Left lung (tissue), 10 donors: Measurements from ENCODE around the gene TASOR2. TPM values are rescaled to one million over a fixed set of nuclear protein-coding genes. Genes with fewer than 3 reads are reported as not detected.

ENCODE experiments used
- ATAC-seq: fragments of 200-7000 bp; cut with Tn5 transposase; one replicate; pipeline ENCODE4 v1.9.1; 2020; ENCODE audit warnings: moderate library complexity
- DNase-seq, 4 donors: peaks; one replicate each; pipeline ENCODE4 v3.0.0-alpha.2; 2013 to 2020
- H3K27ac ChIP-seq, 2 donors: fragments of 200-600 bp; sonication (generic) in 1 of 2; one replicate each; pipeline versions ENCODE4 v1.5.0 to v1.8.0; 2020 to 2021
- H3K27me3 ChIP-seq, 2 donors: fragments of 200-600 bp; sonication (generic) in 1 of 2; one replicate each; pipeline versions ENCODE4 v1.5.0 to v1.8.0; 2020 to 2021
- H3K36me3 ChIP-seq, 2 donors: fragments of 200-600 bp; sonication (generic) in 1 of 2; one replicate each; pipeline versions ENCODE4 v1.5.0 to v1.8.0; 2020 to 2021
- H3K4me1 ChIP-seq, 2 donors: fragments of 200-600 bp; one replicate each; pipeline ENCODE4 v1.8.0; 2021
- H3K4me3 ChIP-seq, 2 donors: fragments of 200-600 bp; sonication (generic) in 1 of 2; one replicate each; pipeline versions ENCODE4 v1.5.0 to v1.8.0; 2020 to 2021; ENCODE audit warnings: mild to moderate bottlenecking in 1 of 2
- H3K9me3 ChIP-seq, 2 donors: fragments of 200-600 bp; sonication (generic) in 1 of 2; one replicate each; pipeline versions ENCODE4 v1.5.0 to v1.8.0; 2020 to 2021
- intact Hi-C, 2 donors: fragments of 100-400 bp; cut with DNase I; formaldehyde crosslinking; loops; one replicate each; pipeline versions ENCODE4 v1.11.2 to v1.14.2; 2022
- polyA plus RNA-seq, 6 donors: library from polyadenylated mRNA; unstranded; fragments of 120-200 nt; gene quantifications; one replicate each; pipeline ENCODE4 v1.2.1, GENCODE V29; 2013; ENCODE audit not compliant: insufficient read length in 6 of 6
- total RNA-seq, 2 donors: library from RNA; stranded (reverse); fragmentation: NEBNext Ultra II Directional; extraction: Animal tissue kit (Norgen Biotek cat#: 25700); gene quantifications; one replicate each; pipeline ENCODE4 v1.2.1, GENCODE V29; 2021
- TF ChIP-seq, protein P1 (sequence below), 2 donors: fragments of 200-600 bp; sonication (generic) in 1 of 2; IDR thresholded peaks; one replicate each; pipeline versions ENCODE4 v1.5.0 to v1.8.0; 2021; ENCODE audit warnings: antibody characterized with exemption in 2 of 2
- donor health status: DM: no; HTN: yes; CAD: no.
- donor health status: DM: no; HTN: no; CAD: no.

The TASOR2 gene
- total and polyA plus RNA-seq, 8 donors: 35.5 to 66.5 (median 39.6) TPM

GRCh38 chr10:5666008-5666840 lies 18.4 kb upstream of the TASOR2 start, which contains the start of gene ASB13:
ASB13 (minus strand) TSS chr10:5666595; CDS start chr10:5666551, 44 bp downstream.
- Histone ChIP-seq H3K27ac (peak within 1 kb of the TSS; percentile 59 to 76), H3K4me1 (peaks cover 6 to 18% of the 10 kb centered on the region in 2 donors), H3K36me3 (no peaks in the 10 kb centered on the region), H3K27me3 (no peaks in the 10 kb centered on the region), H3K9me3 (no peaks in the 10 kb centered on the region), H3K4me3 (peak within 1 kb of the TSS; percentile 87 to 92)
- intact Hi-C loops: no loop called here
- TF ChIP-seq, protein P1, sequence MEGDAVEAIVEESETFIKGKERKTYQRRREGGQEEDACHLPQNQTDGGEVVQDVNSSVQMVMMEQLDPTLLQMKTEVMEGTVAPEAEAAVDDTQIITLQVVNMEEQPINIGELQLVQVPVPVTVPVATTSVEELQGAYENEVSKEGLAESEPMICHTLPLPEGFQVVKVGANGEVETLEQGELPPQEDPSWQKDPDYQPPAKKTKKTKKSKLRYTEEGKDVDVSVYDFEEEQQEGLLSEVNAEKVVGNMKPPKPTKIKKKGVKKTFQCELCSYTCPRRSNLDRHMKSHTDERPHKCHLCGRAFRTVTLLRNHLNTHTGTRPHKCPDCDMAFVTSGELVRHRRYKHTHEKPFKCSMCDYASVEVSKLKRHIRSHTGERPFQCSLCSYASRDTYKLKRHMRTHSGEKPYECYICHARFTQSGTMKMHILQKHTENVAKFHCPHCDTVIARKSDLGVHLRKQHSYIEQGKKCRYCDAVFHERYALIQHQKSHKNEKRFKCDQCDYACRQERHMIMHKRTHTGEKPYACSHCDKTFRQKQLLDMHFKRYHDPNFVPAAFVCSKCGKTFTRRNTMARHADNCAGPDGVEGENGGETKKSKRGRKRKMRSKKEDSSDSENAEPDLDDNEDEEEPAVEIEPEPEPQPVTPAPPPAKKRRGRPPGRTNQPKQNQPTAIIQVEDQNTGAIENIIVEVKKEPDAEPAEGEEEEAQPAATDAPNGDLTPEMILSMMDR (IDR thresholded peaks at IDR 0.05): no peak
- DNase-seq: peak; percentile 60 to 93 (median 74)
- peak; percentile 98 for ATAC-seq

- DNase-seq: peak in 1 of 4 donors; percentile 27
- ATAC-seq: no peak
- intact Hi-C loops: no loop called here
Measured at GRCh38 chr10:5666841-5667630, 17.6 kb upstream of the TASOR2 start.

GRCh38 chr10:5668429-5668828 lies 16.2 kb upstream of the TASOR2 start:
- Histone ChIP-seq H3K4me3 (no peak overlapping the region), H3K9me3 (peaks cover 0 to 11% of the 10 kb centered on the region in 2 donors), H3K27ac (no peak overlapping the region), H3K36me3 (no peaks in the 10 kb centered on the region), H3K4me1 (peaks cover 6 to 18% of the 10 kb centered on the region in 2 donors), H3K27me3 (no peaks in the 10 kb centered on the region)
- TF ChIP-seq, protein P1 (IDR thresholded peaks at IDR 0.05): no peak
- intact Hi-C loops: no loop called here
- no peak for ATAC-seq
- no peak for DNase-seq

More at GRCh38 chr10:5666841-5667630, 17.6 kb upstream of the TASOR2 start:
- TF ChIP-seq, protein P1 (IDR thresholded peaks at IDR 0.05): no peak
- no peaks in the 10 kb centered on the region for H3K9me3 ChIP-seq
- no peaks in the 10 kb centered on the region for H3K27me3 ChIP-seq
- H3K27ac ChIP-seq: no peak overlapping the region
- peak overlapping the region; percentile 87 to 92 for H3K4me3 ChIP-seq
- H3K4me1 ChIP-seq: peaks cover 6 to 18% of the 10 kb centered on the region in 2 donors
- no peaks in the 10 kb centered on the region for H3K36me3 ChIP-seq

DNA sequence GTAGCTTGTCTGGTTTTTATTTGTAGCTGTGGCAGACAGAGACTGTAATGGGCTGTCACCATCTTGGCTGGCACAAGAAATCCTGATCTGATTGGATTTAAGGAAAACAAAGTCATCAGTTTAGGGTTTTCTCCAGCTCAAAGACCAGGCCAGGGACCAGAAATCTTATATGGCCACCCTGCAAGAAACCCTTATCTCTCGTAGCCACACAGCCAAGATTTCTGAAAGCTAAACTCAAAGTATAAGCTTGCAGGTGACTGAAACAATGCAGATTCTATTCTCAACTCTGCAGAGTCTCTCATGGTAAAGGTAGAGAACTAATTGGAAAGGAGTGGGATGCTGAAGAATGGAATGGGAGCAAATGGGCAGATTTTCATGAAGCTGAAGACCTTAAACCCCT lies 15.0 kb upstream of the TASOR2 start:
- no peak for ATAC-seq
- Histone ChIP-seq H3K4me1 (peaks cover 6 to 18% of the 10 kb centered on the region in 2 donors), H3K36me3 (no peaks in the 10 kb centered on the region), H3K27ac (no peak overlapping the region), H3K9me3 (peaks cover 0 to 19% of the 10 kb centered on the region in 2 donors), H3K4me3 (no peak overlapping the region), H3K27me3 (no peaks in the 10 kb centered on the region)
- no peak for DNase-seq
- TF ChIP-seq, protein P1 (IDR thresholded peaks at IDR 0.05): no peak
- intact Hi-C loops: no loop called here
